ENCODE measurements around the gene HSD17B12.

- TF ChIP-seq CTCF (conservative IDR thresholded peaks at IDR 0.05; ENCODE audit: low read depth in 2 of 2) (no peak), EZH2 (IDR thresholded peaks at IDR 0.05; ENCODE audit: low read depth, unreplicated experiment) (no peak), EZH2phosphoT487 (IDR thresholded peaks at IDR 0.05; ENCODE audit: unreplicated experiment) (no peak), JUNB (IDR thresholded peaks at IDR 0.05; ENCODE audit: unreplicated experiment) (no peak), STAT1 (IDR thresholded peaks at IDR 0.05; ENCODE audit: unreplicated experiment) (no peak), CREB1 (CRISPR knock-in tag; IDR thresholded peaks at IDR 0.05; ENCODE audit: low read depth) (no peak)
Observed at GRCh38 chr11:43746670-43747069, 66.1 kb downstream of the HSD17B12 start.

Data from GM23338 (cell line).